H1 (cell line): ENCODE data around the gene ARNT2.

Experiments used
- CTCF ChIP-seq, 3 experiments: IDR thresholded peaks; 1 replicate in 2 of 3; 2 replicates in 1 of 3; pipeline versions ENCODE4 v1.5.1 to v1.6.1; 2011; ENCODE audit warnings: low read length in 3 of 3, mild to moderate bottlenecking in 3 of 3, inconsistent platforms in 2 of 3, low read depth in 1 of 3, moderate library complexity in 1 of 3; ENCODE audit not compliant: insufficient read depth in 1 of 3; ENCODE audit errors: control extremely low read depth in 1 of 3
- EZH2 ChIP-seq: fragments of 200-600 bp; sonication (generic); IDR thresholded peaks from 2 replicates; pipeline ENCODE4 v1.7.1; 2012; ENCODE audit warnings: low read depth, mild to moderate bottlenecking, moderate library complexity, low read length, inconsistent platforms; ENCODE audit not compliant: severe bottlenecking
- SIRT6 ChIP-seq: IDR thresholded peaks from one replicate; pipeline ENCODE4 v1.7.1; 2012; ENCODE audit warnings: low read length, inconsistent platforms
- TCF12 ChIP-seq: IDR thresholded peaks from 2 replicates; pipeline ENCODE4 v1.6.1; 2011; ENCODE audit warnings: low read depth, mild to moderate bottlenecking, low read length
- USF2 ChIP-seq: IDR thresholded peaks from 2 replicates; pipeline ENCODE4 v1.6.1; 2011; ENCODE audit warnings: low read length, improper control_type of control experiment

- TF ChIP-seq EZH2, result no peak
- no peak for TF ChIP-seq TCF12
- TF ChIP-seq CTCF (IDR thresholded peaks at IDR 0.05; ENCODE audit: control extremely low read depth in 1 of 3, insufficient read depth in 1 of 3, low read depth in 1 of 3, low read length in 3 of 3), result no peak
- TF ChIP-seq USF2, result no peak
- TF ChIP-seq SIRT6, result no peak
Observed at GRCh38 chr15:80441714-80442113, 37.5 kb downstream of the ARNT2 start.
